RPMI8226 (cell line): ENCODE measurements around the gene ADRB1.

Source experiments
- DNase-seq: peaks from one replicate; pipeline ENCODE4 v3.0.0-alpha.2; 2015

The ADRB1 gene

DNA sequence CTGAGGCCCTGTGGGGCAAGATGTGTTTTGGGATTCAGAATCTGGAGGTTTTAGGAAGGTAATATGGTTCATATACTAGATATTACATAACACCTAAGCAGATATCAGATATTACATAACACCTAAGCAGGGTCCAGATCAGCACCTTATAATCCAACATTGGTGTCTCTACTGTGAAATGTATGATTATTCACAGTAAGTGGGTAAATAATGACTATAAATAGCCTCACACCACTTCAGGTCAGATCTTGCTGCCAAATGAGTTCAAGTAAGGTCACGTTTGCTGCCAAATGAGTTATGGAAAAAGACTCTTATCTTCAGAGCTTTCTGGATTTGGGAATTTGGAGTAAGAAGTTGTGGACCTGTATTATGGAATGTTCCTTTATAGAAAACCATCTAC, 14.6 kb downstream of the ADRB1 start:
- no peak for DNase-seq

DNA sequence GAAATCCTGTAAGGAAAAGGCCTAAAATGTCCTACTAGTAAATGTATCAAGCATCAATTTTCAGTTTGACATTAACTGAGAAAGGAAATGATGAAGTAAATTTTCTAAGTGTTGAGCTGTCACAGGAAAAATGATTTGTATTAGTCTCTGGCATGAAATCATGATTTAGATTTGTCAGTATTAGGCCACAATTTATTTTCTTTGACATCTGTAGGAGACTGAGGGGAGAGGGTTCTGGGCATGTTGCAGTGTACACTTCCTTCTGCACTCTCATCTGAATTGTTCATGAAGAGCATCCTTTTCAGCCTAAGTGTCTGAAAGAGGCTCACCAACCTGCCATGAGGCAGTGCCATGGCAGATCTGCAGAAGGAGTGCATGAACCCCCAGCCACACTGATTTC, 15.9 kb downstream of the ADRB1 start:
- DNase-seq, result no peak

- DNase-seq, result no peak
Measured at GRCh38 chr10:114060456-114060855, 16.8 kb downstream of the ADRB1 start.

- no peak for DNase-seq
Measured at GRCh38 chr10:114061148-114061547, 17.5 kb downstream of the ADRB1 start.

DNA sequence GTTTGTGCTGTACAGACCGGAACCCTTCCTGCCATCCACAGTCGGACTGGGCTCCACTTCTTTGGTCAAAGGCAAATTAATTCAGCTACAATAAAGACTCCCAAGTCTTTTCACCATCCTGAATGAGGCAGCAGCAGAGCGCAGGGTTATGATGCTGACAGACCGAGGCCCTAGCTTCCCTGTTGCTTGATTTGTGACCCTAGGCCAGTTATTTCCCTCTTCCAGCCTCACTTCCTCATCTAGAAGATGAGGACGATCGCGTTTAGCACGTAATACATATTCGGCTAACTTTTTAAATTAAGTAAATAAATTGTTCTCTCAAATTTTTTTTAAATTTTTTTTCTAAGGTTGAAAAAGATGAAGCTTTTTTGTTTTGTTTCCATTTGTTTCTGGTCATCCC, 18.1 kb downstream of the ADRB1 start:
- no peak for DNase-seq

DNA sequence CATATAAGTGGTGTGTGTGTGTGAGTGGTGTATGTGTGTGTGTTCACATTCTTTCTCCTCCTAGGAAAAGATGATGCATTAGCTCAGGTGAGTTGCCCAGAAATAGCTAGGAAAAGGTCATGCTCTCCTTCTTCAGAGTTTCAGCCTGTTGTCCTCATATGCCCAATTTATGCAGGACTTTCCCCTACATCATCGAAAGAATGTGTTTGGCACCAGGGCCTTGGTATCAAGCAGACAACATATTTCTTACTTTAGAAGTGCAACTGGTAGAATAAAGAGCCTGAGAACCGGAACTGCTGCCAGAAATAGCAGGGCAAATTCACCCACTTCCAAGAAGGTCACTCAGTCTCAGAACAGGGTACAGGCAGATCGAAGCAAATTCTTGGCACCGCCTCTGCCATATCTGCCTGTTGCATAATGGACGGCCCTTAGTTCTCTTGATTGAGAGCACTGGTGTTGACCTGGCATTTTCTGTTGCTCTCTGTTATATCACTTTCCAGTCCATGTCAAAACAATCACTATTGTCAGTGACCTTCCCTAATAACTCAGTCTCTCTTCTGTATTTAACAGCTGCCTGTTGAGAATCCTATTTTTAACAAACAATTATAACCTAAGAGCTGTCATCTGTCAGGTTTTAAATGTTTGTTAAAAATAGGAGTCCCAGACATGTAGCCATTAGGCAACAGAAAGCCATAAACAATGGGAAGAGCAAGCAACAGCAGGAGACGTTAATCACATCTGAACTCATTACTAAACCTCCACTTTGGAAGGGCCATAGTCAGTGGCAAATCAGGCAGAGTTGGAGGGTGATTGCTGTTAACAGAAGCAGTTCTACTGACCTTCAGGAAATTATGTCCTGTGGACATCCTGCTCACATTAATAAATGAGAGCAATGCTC, 20.7 kb downstream of the ADRB1 start:
- no peak for DNase-seq

GRCh38 chr10:114065049-114065435, 21.4 kb downstream of the ADRB1 start:
- no peak for DNase-seq

GRCh38 chr10:114068054-114068707, 24.5 kb downstream of the ADRB1 start:
- DNase-seq, result no peak

GRCh38 chr10:114070710-114071109, 27.0 kb downstream of the ADRB1 start:
- no peak for DNase-seq

DNA sequence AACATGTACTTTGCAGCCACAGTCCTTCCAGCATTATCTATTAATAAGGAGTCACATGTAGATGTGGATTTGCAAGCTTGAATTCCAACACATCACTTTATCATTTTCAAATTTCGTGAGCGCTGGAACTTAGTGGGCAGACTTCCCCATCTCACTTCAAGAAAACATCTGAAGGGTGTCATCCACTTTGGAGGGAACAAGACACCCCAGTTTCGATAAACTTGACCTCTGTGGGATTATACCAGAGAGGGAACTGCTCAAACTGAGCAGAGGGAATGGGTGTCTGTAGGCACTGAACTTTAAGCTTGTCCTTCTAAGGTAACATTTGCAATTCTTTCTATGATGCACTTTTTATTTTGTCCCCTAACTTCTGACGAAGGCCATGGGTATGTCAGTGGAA, 27.5 kb downstream of the ADRB1 start:
- no peak for DNase-seq

GRCh38 chr10:114073395-114074186, 29.9 kb downstream of the ADRB1 start:
- no peak for DNase-seq

DNA sequence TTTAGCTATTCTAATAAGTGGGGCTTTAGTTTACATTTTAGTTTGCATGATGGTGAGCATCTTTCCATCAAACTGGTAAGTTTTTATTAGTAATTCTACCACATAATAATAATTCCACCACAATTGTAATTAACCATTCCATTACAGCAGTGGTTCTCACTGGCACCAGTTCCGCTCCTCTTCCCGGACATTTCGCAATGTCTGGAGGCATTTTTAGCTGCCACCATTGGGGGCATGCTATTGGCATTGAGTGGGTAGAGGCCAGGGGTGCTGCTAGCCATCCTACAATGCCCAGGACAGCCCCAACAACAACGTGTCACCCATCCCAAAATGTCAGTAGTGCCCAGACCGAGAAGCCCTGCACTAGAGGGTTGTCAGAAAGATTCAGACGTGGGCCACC, 31.4 kb downstream of the ADRB1 start:
- no peak for DNase-seq

GRCh38 chr10:114077347-114077746, 33.7 kb downstream of the ADRB1 start:
- DNase-seq, result no peak

DNA sequence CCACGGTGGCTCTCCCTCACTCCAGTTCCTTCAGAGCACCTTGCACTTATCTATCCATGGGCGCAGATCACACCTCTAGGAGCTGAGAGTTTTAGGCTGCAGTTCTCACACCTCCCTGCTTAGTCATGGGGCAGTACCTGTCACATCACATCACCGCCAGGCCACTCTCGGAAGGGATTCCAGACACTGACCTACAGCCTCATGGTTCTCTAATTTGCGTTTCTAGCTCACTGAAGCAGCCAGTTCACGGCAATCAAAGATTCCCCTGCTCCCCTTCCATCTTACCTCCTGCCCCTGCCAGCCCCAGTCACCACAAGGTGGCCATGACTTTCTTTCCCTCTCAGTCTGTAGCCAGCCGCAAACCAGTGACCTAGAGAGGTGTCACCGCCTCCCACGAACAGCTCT, 34.2 kb downstream of the ADRB1 start:
- DNase-seq, result no peak

GRCh38 chr10:114078346-114078745, 34.7 kb downstream of the ADRB1 start:
- no peak for DNase-seq

DNA sequence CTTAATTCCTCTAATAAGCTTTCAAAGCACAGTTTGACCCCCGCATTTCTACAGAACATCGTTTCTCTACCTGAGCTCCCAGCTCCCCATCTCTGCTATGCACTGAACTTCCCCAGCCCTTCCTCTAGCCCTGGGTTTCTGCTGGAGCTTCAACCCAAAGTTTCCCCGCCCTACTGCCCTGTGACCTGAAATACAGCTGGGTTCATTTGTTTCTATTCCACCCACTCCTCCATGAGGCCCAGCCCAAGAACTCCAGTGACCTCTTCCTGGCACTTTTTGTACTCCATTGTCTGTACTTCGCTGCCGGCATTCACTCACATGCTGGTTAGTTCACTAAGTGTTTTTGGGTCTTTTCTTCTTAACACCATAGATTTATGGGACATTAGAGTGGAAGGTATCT, 35.8 kb downstream of the ADRB1 start:
- no peak for DNase-seq

DNA sequence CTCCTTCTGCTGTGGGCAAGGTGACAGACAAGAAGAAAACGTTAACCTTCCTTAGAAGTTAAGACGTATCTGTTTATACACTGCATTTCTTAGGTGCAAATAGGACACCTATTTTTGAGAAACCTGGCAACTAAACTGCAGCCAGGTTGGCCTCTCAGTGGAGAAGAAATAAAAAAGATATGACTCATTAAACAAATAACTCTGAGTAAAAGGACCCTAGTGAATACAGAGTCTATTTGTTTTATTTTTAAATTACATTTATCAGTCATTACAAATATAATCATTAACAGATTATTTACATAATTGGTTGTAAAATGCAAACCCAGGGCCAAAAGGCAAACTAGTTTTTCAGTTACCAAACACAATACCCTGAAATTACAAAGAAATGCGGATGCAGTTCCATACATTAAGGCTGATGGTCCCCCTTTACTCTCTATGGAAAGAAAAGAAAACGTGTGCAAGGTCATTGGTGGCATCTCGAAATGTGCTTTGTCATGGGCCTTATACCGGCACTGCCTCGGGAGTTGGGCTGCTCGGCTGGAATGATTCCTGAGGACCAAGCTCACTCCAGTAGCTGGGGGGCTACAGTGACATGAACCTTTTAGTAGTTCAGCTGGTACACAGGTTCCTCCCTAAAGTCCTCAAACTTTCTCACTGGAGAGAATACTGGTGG, 38.4 kb downstream of the ADRB1 start:
- no peak for DNase-seq

DNA sequence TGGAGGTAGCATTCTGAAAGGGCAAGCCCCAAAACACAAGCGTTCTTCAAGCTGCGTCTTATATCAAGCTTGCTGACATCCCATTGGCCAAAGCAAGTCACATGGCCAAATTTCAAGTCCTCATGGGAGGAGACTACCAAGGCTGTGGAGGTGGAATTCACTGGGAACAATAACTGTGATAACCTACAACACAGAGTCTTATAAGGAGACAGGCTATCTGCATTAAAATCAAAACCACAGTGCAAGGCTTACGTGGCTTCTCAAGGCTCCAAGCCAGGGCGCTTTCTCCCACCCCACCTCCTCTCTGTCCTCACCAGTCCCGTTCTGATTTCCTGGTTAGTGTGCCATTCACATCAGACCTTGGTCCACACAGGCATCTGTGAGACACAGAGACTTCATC, 39.4 kb downstream of the ADRB1 start:
- DNase-seq, result no peak

- no peak for DNase-seq
Measured at GRCh38 chr10:114084215-114084614, 40.5 kb downstream of the ADRB1 start.

DNA sequence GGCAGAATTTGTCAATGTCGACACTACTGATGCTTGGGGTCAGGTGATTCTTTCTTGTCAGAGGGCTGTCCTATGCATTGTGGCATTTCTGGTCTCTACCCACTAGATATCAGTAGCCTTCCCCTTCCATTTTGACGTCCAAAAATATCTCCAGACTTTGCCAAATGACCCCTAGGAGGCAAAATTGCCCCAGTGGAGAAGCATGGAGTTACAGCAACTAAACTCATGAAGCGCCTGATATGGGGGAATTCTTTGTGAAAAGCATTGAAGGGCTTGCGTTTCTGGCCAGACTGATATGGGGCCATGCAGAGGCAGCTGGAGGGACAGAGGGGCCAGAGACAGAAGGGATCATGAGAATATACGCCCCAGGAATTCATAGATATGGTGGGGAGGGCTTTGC, 43.6 kb downstream of the ADRB1 start:
- no peak for DNase-seq

- no peak for DNase-seq
Measured at GRCh38 chr10:114087655-114088054, 44.0 kb downstream of the ADRB1 start.

- no peak for DNase-seq
Measured at GRCh38 chr10:114094795-114095194, 51.1 kb downstream of the ADRB1 start.
